ENCODE data around the gene NUFIP2.

NUFIP2 gene

GRCh38 chr17:29255926-29256522 lies 37.9 kb downstream of the NUFIP2 start:
- no peak for TF ChIP-seq CTCF (IDR thresholded peaks at IDR 0.05; ENCODE audit: borderline replicate concordance, insufficient read depth, low read depth, low read length)
- H3K4me3 ChIP-seq (ENCODE audit: low read depth, low read length), result no peak overlapping the region

- no peak overlapping the region for H3K4me3 ChIP-seq (ENCODE audit: low read depth, low read length)
- TF ChIP-seq CTCF (IDR thresholded peaks at IDR 0.05; ENCODE audit: borderline replicate concordance, insufficient read depth, low read depth, low read length), result no peak
Measured at GRCh38 chr17:29253037-29253436, 40.9 kb downstream of the NUFIP2 start.

- TF ChIP-seq CTCF (IDR thresholded peaks at IDR 0.05; ENCODE audit: borderline replicate concordance, insufficient read depth, low read depth, low read length), result peak; percentile 37; the same call in 1 of the 2 replicates
- H3K4me3 ChIP-seq (ENCODE audit: low read depth, low read length), result no peak overlapping the region
Measured at GRCh38 chr17:29252101-29252791, 41.7 kb downstream of the NUFIP2 start.

GRCh38 chr17:29251184-29251583 lies 42.8 kb downstream of the NUFIP2 start:
- TF ChIP-seq CTCF (IDR thresholded peaks at IDR 0.05; ENCODE audit: borderline replicate concordance, insufficient read depth, low read depth, low read length), result no peak
- H3K4me3 ChIP-seq (ENCODE audit: low read depth, low read length), result no peak overlapping the region

- H3K4me3 ChIP-seq (ENCODE audit: low read depth, low read length), result no peak overlapping the region
- TF ChIP-seq CTCF (IDR thresholded peaks at IDR 0.05; ENCODE audit: borderline replicate concordance, insufficient read depth, low read depth, low read length), result no peak
Measured at GRCh38 chr17:29250666-29251065, 43.3 kb downstream of the NUFIP2 start.

GRCh38 chr17:29248845-29249244 lies 45.1 kb downstream of the NUFIP2 start:
- TF ChIP-seq CTCF (IDR thresholded peaks at IDR 0.05; ENCODE audit: borderline replicate concordance, insufficient read depth, low read depth, low read length), result no peak
- no peak overlapping the region for H3K4me3 ChIP-seq (ENCODE audit: low read depth, low read length)

- no peak overlapping the region for H3K4me3 ChIP-seq (ENCODE audit: low read depth, low read length)
- TF ChIP-seq CTCF (IDR thresholded peaks at IDR 0.05; ENCODE audit: borderline replicate concordance, insufficient read depth, low read depth, low read length), result no peak
Measured at GRCh38 chr17:29247219-29247618, 46.7 kb downstream of the NUFIP2 start.
